ENCODE results near the gene TEKT1. TPM values are rescaled to one million over a fixed set of nuclear protein-coding genes. Genes with fewer than 3 reads are reported as not detected.

TEKT1 gene
- total and polyA plus RNA-seq, 4 donors: 0.15 TPM; not detected in 3

Small RNA genes lying within 50 kb of the gene (small RNA-seq; reads per million reads assigned to genes)
- gene AC004706.2: not detected

Other genes starting within 250 kb of the TEKT1 start
- 1 to 10 TPM; 3.8 to 5.9 TPM for gene KIAA0753, start 191.0 kb downstream of the TEKT1 start, total RNA-seq
- gene KIAA0753, start 191.0 kb downstream of the TEKT1 start, polyA plus RNA-seq: 1 to 10 TPM; 2.0 to 2.1 TPM
- gene TXNDC17, start 190.7 kb downstream of the TEKT1 start, total RNA-seq: 10 to 100 TPM; 32.9 to 58.4 TPM
- 100 to 1,000 TPM; 141 to 329 TPM for gene TXNDC17, start 190.7 kb downstream of the TEKT1 start, polyA plus RNA-seq
- 10 to 100 TPM in 1 of 2 donors, 1 to 10 TPM in 1; 6.9 to 10.4 TPM for gene MED31, start 180.1 kb downstream of the TEKT1 start, total RNA-seq
- 10 to 100 TPM in 1 of 2 donors, 1 to 10 TPM in 1; 7.0 to 29.8 TPM for gene MED31, start 180.1 kb downstream of the TEKT1 start, polyA plus RNA-seq
- 1 to 10 TPM in 1 of 2 donors, under 1 TPM in 1; 0.56 to 2.2 TPM for gene C17orf100, start 180.0 kb downstream of the TEKT1 start, total RNA-seq
- gene C17orf100, start 180.0 kb downstream of the TEKT1 start, polyA plus RNA-seq: 10 to 100 TPM in 1 of 2 donors, 1 to 10 TPM in 1; 3.3 to 33.2 TPM
- gene SLC13A5, start 118.4 kb downstream of the TEKT1 start, total RNA-seq: 100 to 1,000 TPM in 1 of 2 donors, 10 to 100 TPM in 1; 88.4 to 399 TPM
- 100 to 1,000 TPM; 159 to 329 TPM for gene SLC13A5, start 118.4 kb downstream of the TEKT1 start, polyA plus RNA-seq
- 10 to 100 TPM in 1 of 2 donors, 1 to 10 TPM in 1; 6.7 to 33.9 TPM for gene XAF1, start 75.7 kb downstream of the TEKT1 start, total RNA-seq
- gene XAF1, start 75.7 kb downstream of the TEKT1 start, polyA plus RNA-seq: 10 to 100 TPM; 18.3 to 20.2 TPM
- gene FBXO39, start 55.5 kb downstream of the TEKT1 start, total RNA-seq: under 1 TPM; 0.05 to 0.67 TPM
- under 1 TPM; 0.12 to 0.28 TPM for gene FBXO39, start 55.5 kb downstream of the TEKT1 start, polyA plus RNA-seq
- 1 to 10 TPM in 1 of 2 donors, not detected in 1; 3.1 TPM for gene ALOX12, start 164.3 kb upstream of the TEKT1 start, total RNA-seq
- under 1 TPM; 0.03 to 0.24 TPM for gene ALOX12, start 164.3 kb upstream of the TEKT1 start, polyA plus RNA-seq
- gene RNASEK, start 180.9 kb upstream of the TEKT1 start, total RNA-seq: 10 to 100 TPM; 13.5 to 65.5 TPM
- gene RNASEK, start 180.9 kb upstream of the TEKT1 start, polyA plus RNA-seq: 100 to 1,000 TPM; 196 to 384 TPM
- 1 to 10 TPM; 1.1 to 5.7 TPM for gene BCL6B, start 191.3 kb upstream of the TEKT1 start, total RNA-seq
- gene BCL6B, start 191.3 kb upstream of the TEKT1 start, polyA plus RNA-seq: 1 to 10 TPM; 1.7 to 1.8 TPM
- 10 to 100 TPM in 1 of 2 donors, 1 to 10 TPM in 1; 2.3 to 26.6 TPM for gene SLC16A13, start 204.3 kb upstream of the TEKT1 start, total RNA-seq
- 10 to 100 TPM; 33.3 to 43.2 TPM for gene SLC16A13, start 204.3 kb upstream of the TEKT1 start, polyA plus RNA-seq
- 1 to 10 TPM; 1.7 to 3.3 TPM for gene SLC16A11, start 212.4 kb upstream of the TEKT1 start, total RNA-seq
- 1 to 10 TPM; 3.0 to 8.2 TPM for gene SLC16A11, start 212.4 kb upstream of the TEKT1 start, polyA plus RNA-seq
- gene CLEC10A, start 248.5 kb upstream of the TEKT1 start, total RNA-seq: 1 to 10 TPM; 3.1 to 3.8 TPM
- 1 to 10 TPM; 1.4 to 4.0 TPM for gene CLEC10A, start 248.5 kb upstream of the TEKT1 start, polyA plus RNA-seq

All from liver (tissue), 5 donors.